ENCODE results near the gene AP3S2.

The AP3S2 gene

GRCh38 chr15:89904519-89904918 is 10.7 kb upstream of the AP3S2 start:
- TF ChIP-seq CTCF (IDR thresholded peaks at IDR 0.05; ENCODE audit: control insufficient read depth, insufficient read depth, low read depth, low read length, missing control alignments) = no peak
- DNase-seq (ENCODE audit: low read depth) = no peak
- H3K4me3 ChIP-seq (ENCODE audit: control insufficient read depth, low read depth, low read length) = no peak overlapping the region

DNA sequence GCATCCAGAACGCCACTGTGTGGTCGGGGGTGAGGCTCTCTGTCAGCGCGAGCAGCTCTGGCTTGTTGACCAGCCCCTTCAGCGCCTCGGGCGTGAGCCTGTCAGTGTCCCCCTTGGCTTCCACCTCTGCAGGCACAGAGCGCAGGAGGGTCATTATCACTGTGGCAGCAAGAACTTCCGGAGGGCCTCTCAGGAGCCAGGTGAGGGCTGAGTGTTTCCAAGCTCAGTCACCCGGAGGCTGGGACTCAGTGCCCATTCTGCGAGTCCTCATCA is 10.0 kb upstream of the AP3S2 start:
- DNase-seq (ENCODE audit: low read depth) = no peak
- H3K4me3 ChIP-seq (ENCODE audit: control insufficient read depth, low read depth, low read length) = no peak overlapping the region
- TF ChIP-seq CTCF (IDR thresholded peaks at IDR 0.05; ENCODE audit: control insufficient read depth, insufficient read depth, low read depth, low read length, missing control alignments) = no peak

DNA sequence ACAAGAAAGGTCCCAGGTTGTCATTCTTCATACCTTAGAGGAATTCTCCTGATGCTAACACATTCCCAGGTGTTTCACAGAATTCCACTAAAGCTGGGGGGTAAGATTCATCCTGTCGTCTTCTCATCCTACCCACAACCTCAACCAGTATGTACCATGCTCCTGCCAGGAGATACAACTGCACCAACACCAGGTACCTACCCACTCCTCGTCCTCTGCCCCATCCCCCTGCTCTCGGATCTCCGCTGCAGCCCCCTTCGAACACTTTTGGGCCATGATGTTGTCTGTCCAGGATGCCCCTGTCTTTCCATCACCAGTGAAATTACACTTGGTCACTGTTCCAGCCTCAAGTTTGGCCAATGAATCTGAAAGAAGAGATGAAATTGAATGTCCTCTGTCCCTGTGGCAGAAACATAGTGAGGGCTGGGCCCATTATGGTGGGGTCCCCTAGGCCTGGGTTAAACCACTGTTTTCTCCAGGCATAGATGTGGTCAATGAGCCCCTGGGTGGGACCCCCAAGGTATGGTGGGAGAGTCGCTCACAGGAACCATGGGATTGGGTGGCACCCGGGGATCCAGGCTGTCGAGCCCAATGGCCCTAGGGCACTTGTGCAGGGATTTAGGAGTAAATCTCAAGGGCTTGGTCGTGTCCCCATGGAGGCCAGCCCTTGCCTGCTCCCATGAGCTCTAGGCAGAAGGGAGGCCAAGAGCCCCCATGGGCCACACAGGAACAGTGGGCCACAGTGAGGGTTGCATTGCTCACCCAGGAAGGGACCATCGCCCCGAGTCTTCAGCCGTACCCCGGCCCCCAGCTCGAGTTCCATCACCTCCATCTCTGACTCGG is 9.4 kb upstream of the AP3S2 start:
- DNase-seq (ENCODE audit: low read depth) = no peak
- no peak for TF ChIP-seq CTCF (IDR thresholded peaks at IDR 0.05; ENCODE audit: control insufficient read depth, insufficient read depth, low read depth, low read length, missing control alignments)
- H3K4me3 ChIP-seq (ENCODE audit: control insufficient read depth, low read depth, low read length) = no peak overlapping the region

DNA sequence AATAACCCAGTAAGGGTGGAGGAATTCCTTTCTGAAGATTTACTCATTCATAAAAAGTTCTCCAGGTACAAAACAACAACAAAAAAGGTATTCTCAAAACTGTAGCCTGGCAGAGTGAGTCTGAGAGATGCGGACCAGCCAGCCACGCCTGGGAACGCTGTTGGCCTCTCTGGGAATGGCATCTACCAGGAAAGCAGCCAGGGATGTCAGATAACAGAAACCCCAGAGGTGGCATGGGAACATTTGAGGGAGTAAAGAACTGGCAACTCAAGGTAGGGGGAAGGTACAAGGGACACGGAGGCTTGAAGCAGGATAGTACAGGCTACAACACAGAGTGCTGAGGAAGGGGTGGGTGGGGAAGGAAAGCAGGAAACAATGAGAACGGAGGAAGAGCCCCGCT is 7.1 kb upstream of the AP3S2 start:
- H3K4me3 ChIP-seq (ENCODE audit: control insufficient read depth, low read depth, low read length) = no peak overlapping the region
- TF ChIP-seq CTCF (IDR thresholded peaks at IDR 0.05; ENCODE audit: control insufficient read depth, insufficient read depth, low read depth, low read length, missing control alignments) = no peak
- no peak for DNase-seq (ENCODE audit: low read depth)

- no peak overlapping the region for H3K4me3 ChIP-seq (ENCODE audit: control insufficient read depth, low read depth, low read length)
- no peak for DNase-seq (ENCODE audit: low read depth)
- TF ChIP-seq CTCF (IDR thresholded peaks at IDR 0.05; ENCODE audit: control insufficient read depth, insufficient read depth, low read depth, low read length, missing control alignments) = no peak
These were observed 6.3 kb upstream of the AP3S2 start for GRCh38 chr15:89899951-89900567.

- no peak for DNase-seq (ENCODE audit: low read depth)
- TF ChIP-seq CTCF (IDR thresholded peaks at IDR 0.05; ENCODE audit: control insufficient read depth, insufficient read depth, low read depth, low read length, missing control alignments) = no peak
- H3K4me3 ChIP-seq (ENCODE audit: control insufficient read depth, low read depth, low read length) = no peak overlapping the region
These were observed 5.6 kb upstream of the AP3S2 start for GRCh38 chr15:89899295-89899945.
